Stomach (tissue), 4 donors: ENCODE data around the gene CPAMD8.
"Not testable (repeated sequence)": the region's sequence is repeated elsewhere in the genome, so short reads cannot be mapped to it uniquely, and the experiment has no call there.

Experiments used
- EP300 ChIP-seq: sonication (generic); formaldehyde crosslinking; IDR thresholded peaks from one replicate; pipeline ENCODE4 v1.6.1; 2017; ENCODE audit warnings: antibody characterized with exemption
- POLR2A ChIP-seq, 4 donors: fragments of 450-650 bp; IDR thresholded peaks; one replicate each; pipeline ENCODE4 v1.6.1; 2016; ENCODE audit warnings: antibody characterized with exemption in 4 of 4, control low read depth in 2 of 4, mild to moderate bottlenecking in 1 of 4, moderate library complexity in 1 of 4
- POLR2AphosphoS5 ChIP-seq, 3 donors: sonication (generic); formaldehyde crosslinking; IDR thresholded peaks; one replicate each; pipeline ENCODE4 v1.6.1; 2016; ENCODE audit warnings: antibody characterized with exemption in 3 of 3
- TF ChIP-seq, protein P1 (sequence below), 7 experiments: fragments of 450-650 bp in 4 of 7; fragments of 200-600 bp in 3 of 7; sonication (generic) in 3 of 7; IDR thresholded peaks; one replicate each; pipeline ENCODE4 v1.5.1; 2016 to 2019; ENCODE audit warnings: antibody characterized with exemption in 7 of 7, control low read depth in 2 of 7, mild to moderate bottlenecking in 1 of 7

DNA sequence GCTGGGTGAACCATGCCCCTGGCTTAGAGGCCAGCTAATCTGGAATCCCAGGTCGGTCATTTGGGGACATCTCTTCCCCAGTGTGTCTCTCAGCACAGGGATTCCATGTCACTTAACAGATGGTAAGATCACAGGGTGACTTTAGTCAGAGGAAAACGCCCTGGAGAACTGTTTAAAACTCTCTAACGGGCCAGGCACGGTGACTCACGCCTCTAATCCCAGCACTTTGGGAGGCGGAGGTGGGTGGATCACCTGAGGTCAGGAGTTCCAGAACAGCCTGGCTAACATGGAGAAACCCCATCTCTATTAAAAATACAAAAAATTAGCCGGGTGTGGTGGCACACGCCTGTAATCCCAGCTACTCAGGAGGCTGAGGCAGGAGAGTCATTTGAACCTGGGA lies 1.7 kb downstream of the CPAMD8 start:
- TF ChIP-seq, protein P1, sequence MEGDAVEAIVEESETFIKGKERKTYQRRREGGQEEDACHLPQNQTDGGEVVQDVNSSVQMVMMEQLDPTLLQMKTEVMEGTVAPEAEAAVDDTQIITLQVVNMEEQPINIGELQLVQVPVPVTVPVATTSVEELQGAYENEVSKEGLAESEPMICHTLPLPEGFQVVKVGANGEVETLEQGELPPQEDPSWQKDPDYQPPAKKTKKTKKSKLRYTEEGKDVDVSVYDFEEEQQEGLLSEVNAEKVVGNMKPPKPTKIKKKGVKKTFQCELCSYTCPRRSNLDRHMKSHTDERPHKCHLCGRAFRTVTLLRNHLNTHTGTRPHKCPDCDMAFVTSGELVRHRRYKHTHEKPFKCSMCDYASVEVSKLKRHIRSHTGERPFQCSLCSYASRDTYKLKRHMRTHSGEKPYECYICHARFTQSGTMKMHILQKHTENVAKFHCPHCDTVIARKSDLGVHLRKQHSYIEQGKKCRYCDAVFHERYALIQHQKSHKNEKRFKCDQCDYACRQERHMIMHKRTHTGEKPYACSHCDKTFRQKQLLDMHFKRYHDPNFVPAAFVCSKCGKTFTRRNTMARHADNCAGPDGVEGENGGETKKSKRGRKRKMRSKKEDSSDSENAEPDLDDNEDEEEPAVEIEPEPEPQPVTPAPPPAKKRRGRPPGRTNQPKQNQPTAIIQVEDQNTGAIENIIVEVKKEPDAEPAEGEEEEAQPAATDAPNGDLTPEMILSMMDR (IDR thresholded peaks at IDR 0.05), result not testable (repeated sequence)
- TF ChIP-seq POLR2AphosphoS5 (IDR thresholded peaks at IDR 0.05); POLR2A (IDR thresholded peaks at IDR 0.05); EP300: not testable (repeated sequence)
